Measurements from ENCODE around the gene MOB2.

GRCh38 chr11:1482581-1483444 is 3.8 kb downstream of the MOB2 start:
- no peak for TF ChIP-seq POLR2AphosphoS5 (IDR thresholded peaks at IDR 0.05; ENCODE audit: low read depth, low read length)
- no peak for TF ChIP-seq REST (IDR thresholded peaks at IDR 0.05; ENCODE audit: insufficient read depth in 1 of 2, low read depth in 2 of 2, low read length in 2 of 2)
- TF ChIP-seq TAF1 (IDR thresholded peaks at IDR 0.05; ENCODE audit: borderline replicate concordance, insufficient read depth, low read length), result no peak

Measured in PFSK-1 (cell line).